ENCODE measurements around the gene SERPINB6.
"Not testable (repeated sequence)": the region's sequence is repeated elsewhere in the genome, so short reads cannot be mapped to it uniquely, and the experiment has no call there.

Gene SERPINB6

DNA sequence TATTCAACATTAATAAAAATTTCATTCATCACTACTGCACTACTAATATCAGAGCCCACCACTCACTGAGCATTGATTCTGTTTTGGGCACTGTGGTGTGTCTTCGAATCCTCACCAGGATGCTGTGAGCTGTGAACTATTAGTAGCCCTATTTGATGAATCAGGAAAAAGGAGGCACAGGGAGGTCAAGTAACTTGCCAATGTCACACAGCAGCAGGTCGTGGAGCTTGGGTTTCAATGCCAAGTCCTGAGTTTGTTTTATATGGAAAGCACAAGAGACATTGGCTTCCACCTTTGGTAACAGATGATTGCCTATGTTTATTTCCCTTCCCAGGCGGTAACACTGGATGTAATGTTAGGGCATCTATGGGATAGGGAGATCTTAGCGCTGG lies 43.3 kb upstream of the SERPINB6 start:
- TF ChIP-seq, protein P1, sequence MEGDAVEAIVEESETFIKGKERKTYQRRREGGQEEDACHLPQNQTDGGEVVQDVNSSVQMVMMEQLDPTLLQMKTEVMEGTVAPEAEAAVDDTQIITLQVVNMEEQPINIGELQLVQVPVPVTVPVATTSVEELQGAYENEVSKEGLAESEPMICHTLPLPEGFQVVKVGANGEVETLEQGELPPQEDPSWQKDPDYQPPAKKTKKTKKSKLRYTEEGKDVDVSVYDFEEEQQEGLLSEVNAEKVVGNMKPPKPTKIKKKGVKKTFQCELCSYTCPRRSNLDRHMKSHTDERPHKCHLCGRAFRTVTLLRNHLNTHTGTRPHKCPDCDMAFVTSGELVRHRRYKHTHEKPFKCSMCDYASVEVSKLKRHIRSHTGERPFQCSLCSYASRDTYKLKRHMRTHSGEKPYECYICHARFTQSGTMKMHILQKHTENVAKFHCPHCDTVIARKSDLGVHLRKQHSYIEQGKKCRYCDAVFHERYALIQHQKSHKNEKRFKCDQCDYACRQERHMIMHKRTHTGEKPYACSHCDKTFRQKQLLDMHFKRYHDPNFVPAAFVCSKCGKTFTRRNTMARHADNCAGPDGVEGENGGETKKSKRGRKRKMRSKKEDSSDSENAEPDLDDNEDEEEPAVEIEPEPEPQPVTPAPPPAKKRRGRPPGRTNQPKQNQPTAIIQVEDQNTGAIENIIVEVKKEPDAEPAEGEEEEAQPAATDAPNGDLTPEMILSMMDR (IDR thresholded peaks at IDR 0.05; ENCODE audit: insufficient read depth, low read depth, low read length, missing control alignments): no peak
- DNase-seq (ENCODE audit: low read depth): no peak
- H3K4me3 ChIP-seq (ENCODE audit: low read depth, low read length): no peak overlapping the region

DNA sequence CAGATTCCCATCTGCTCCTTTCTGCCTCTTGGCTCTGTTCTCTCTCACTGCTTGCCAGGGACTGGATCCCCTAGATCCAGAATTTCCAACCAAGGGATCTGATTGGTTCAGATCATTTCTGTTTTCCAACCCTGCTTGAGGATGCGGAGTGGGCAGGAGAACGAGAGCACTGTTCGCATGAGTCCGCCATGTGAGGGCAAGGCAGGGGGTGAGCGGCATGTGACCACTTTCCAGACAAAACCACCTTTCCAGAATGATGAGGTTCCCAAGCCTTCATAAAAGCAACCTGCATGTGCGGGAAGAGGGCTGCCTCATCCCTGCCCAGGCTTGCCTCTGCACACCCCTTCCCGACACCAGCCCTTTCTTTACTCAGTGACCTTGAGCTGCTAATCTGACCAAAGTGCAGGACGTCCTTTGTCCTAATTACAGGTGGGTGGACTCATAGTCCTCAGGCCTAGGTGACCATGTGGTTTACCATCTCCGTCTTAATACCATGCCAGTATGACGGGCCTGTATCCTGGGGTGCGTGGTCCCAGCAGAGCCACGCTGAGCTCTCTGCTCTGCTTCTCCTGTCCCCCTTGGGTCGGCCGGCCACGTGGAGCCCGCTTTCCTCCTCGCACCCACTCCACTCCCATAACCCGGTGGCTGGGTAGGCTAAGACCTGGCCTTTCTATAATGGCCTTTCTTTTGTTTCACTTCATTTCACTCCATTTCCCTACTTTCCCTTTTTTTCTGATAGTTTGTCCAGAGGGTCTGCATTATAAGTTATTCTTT lies 42.7 kb upstream of the SERPINB6 start:
- H3K4me3 ChIP-seq (ENCODE audit: low read depth, low read length): no peak overlapping the region
- TF ChIP-seq, protein P1 (IDR thresholded peaks at IDR 0.05; ENCODE audit: insufficient read depth, low read depth, low read length, missing control alignments): no peak
- DNase-seq (ENCODE audit: low read depth): no peak

DNA sequence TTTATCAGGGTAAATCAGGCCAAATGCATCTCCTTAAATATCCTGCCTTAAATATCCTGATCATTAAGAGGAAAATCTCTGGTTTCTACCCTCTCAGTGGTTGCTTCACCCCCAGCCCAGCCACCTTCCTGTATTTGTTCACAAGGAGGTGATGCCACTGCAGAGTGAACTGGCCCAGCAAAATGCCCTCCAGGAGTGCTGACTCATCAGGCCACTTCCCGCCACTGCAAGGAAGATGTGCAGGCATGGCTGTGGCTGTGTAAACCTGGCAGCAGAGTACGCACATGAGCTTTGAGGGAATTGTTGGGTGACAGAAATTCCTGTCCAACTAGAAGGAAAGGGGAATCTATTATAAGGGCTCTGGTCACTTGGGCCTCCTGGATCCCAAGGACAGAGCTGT lies 42.1 kb upstream of the SERPINB6 start:
- TF ChIP-seq, protein P1 (IDR thresholded peaks at IDR 0.05; ENCODE audit: insufficient read depth, low read depth, low read length, missing control alignments): no peak
- DNase-seq (ENCODE audit: low read depth): no peak
- H3K4me3 ChIP-seq (ENCODE audit: low read depth, low read length): no peak overlapping the region

DNA sequence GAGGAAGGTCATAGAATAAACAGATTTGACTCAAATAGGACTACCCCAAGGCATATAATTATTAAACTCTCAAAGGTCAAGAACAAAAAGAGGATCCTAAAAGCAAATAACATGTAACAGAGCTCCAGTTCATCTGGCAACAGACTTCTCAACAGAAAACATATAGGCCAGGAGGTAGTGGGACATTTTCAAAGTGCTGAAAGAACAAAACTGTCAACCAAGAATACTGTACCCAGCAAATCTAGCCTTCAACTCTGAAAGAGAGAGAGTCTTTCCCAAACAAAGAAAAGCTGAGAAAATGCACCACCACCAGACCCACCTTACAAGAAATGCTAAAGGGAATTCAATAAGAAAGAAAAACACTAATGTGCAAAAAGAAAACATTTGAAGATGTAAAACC lies 40.2 kb upstream of the SERPINB6 start:
- DNase-seq (ENCODE audit: low read depth): no peak
- no peak overlapping the region for H3K4me3 ChIP-seq (ENCODE audit: low read depth, low read length)
- TF ChIP-seq, protein P1 (IDR thresholded peaks at IDR 0.05; ENCODE audit: insufficient read depth, low read depth, low read length, missing control alignments): no peak

DNA sequence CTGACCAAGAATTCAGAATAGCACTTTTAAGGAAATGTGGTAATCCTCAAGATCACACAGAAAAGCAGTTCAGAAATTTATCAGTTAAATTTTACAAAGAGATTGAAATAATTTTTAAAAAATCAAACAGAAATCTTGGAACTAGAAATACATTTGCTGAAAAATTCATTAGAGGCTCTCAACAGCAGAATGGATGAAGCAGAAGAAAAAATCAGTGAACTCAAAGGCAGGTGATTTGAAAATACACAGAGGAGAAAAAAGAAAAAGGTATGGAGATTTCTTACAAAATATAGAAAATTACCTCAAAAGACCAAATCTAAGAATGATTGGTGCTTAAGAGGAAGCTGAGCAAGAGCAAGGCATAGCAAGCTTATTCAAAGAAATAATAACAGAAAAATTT lies 39.8 kb upstream of the SERPINB6 start:
- no peak overlapping the region for H3K4me3 ChIP-seq (ENCODE audit: low read depth, low read length)
- TF ChIP-seq, protein P1 (IDR thresholded peaks at IDR 0.05; ENCODE audit: insufficient read depth, low read depth, low read length, missing control alignments): no peak
- no peak for DNase-seq (ENCODE audit: low read depth)

DNA sequence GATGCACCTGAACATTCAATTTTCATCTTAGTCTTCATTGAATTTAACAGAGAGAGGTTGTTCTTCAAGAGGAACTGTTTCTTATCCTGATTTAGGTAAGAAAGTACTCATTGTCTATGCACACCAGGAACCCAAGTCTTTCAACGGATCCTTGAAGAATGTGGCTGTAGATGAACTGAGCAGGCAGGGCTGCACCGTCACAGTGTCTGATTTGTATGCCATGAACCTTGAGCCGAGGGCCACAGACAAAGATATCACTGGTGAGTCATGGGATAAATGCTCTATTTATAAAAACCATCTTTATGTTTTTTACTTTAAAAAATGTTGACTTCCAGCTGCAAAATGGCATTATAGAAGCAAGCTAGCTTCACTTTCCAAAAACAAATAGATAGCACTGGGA lies 38.6 kb upstream of the SERPINB6 start:
- DNase-seq (ENCODE audit: low read depth): no peak
- H3K4me3 ChIP-seq (ENCODE audit: low read depth, low read length): no peak overlapping the region
- TF ChIP-seq, protein P1 (IDR thresholded peaks at IDR 0.05; ENCODE audit: insufficient read depth, low read depth, low read length, missing control alignments): no peak

DNA sequence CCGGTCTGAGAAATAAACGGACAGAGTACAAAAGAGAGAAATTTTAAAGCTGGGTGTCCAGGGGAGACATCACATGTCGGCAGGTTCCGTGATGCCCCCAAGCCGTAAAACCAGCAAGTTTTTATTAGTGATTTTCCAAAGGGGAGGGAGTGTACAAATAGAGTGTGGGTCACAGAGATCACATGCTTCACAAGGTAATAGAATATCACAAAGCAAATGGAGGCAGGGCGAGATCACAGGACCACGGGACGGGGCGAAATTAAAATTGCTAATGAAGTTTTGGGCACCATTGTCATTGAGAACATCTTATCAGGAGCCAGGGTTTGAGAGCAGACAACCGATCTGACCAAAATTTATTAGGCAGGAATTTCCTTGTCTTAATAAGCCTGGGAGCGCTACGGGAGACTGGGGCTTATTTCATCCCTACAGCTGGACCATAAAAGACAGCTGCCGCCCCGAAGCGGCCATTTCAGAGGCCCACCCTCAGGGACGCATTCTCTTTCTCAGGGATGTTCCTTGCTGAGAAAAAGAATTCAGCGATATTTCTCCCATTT lies 37.4 kb upstream of the SERPINB6 start:
- DNase-seq (ENCODE audit: low read depth); H3K4me3 ChIP-seq (ENCODE audit: low read depth, low read length): not testable (repeated sequence)

Data from GM12865 (cell line).